CD4-positive, alpha-beta T cell (primary cell): ENCODE measurements around the gene ANO4. TPM values are rescaled to one million over a fixed set of nuclear protein-coding genes. Genes with fewer than 3 reads are reported as not detected.

ENCODE experiments used
- ATAC-seq: fragments of 200-7000 bp; cut with Tn5 transposase; one replicate; pipeline ENCODE4 v1.10.0; 2022; ENCODE audit warnings: mild to moderate bottlenecking; ENCODE audit not compliant: poor library complexity
- CTCF ChIA-PET: fragments of 350-600 bp; sonication (Branson Sonifier 250); formaldehyde crosslinking; loops from one replicate; lab custom pipeline; 2021; ENCODE audit warnings: antibody characterized with exemption, inconsistent platforms; lab: Charles Lee
- POLR2A ChIA-PET: fragments of 350-600 bp; sonication (Branson Sonifier 250); formaldehyde crosslinking; loops from one replicate; lab custom pipeline; 2021; ENCODE audit warnings: antibody characterized with exemption, inconsistent platforms; lab: Charles Lee
- DNase-seq, 14 experiments: peaks; one replicate each; pipeline ENCODE4 v3.0.0-alpha.2; 2013 to 2020; ENCODE audit warnings: mixed read lengths in 2 of 14
- H3K27ac ChIP-seq, 2 donors: one replicate each; pipeline versions ENCODE4 v1.5.1 to v1.7.0; 2013; ENCODE audit warnings: low read length in 2 of 2, low read depth in 1 of 2, mild to moderate bottlenecking in 1 of 2
- H3K27me3 ChIP-seq, 2 experiments: 1 replicate in 1 of 2; 2 replicates in 1 of 2; pipeline versions ENCODE4 v1.6.1 to v1.7.0; 2013; ENCODE audit warnings: low read length in 2 of 2, control low read depth in 1 of 2, mild to moderate bottlenecking in 1 of 2, moderate library complexity in 1 of 2; ENCODE audit not compliant: insufficient read depth in 2 of 2, control insufficient read depth in 1 of 2
- H3K36me3 ChIP-seq: one replicate; pipeline ENCODE4 v1.6.1; 2013; ENCODE audit warnings: low read length, control low read depth; ENCODE audit not compliant: insufficient read depth
- H3K4me1 ChIP-seq: one replicate; pipeline ENCODE4 v1.6.1; 2013; ENCODE audit warnings: low read length, control low read depth; ENCODE audit not compliant: insufficient read depth
- H3K4me3 ChIP-seq: one replicate; pipeline ENCODE4 v1.5.1; 2013; ENCODE audit warnings: mild to moderate bottlenecking, low read length, moderate library complexity
- H3K9me3 ChIP-seq, 2 experiments: 1 replicate in 1 of 2; 2 replicates in 1 of 2; pipeline versions ENCODE4 v1.6.1 to v1.7.0; 2013; ENCODE audit warnings: low read length in 2 of 2, mild to moderate bottlenecking in 2 of 2, control low read depth in 1 of 2, moderate library complexity in 1 of 2; ENCODE audit not compliant: control insufficient read depth in 1 of 2, insufficient read depth in 1 of 2
- H3K27ac Mint-ChIP-seq: one replicate; pipeline ENCODE4 v1.8.0; 2020; ENCODE audit warnings: mixed read lengths
- H3K27me3 Mint-ChIP-seq: one replicate; pipeline ENCODE4 v1.8.0; 2021; ENCODE audit warnings: mixed read lengths
- H3K36me3 Mint-ChIP-seq: one replicate; pipeline ENCODE4 v1.8.0; 2021; ENCODE audit warnings: low read depth, mixed read lengths
- H3K4me1 Mint-ChIP-seq: one replicate; pipeline ENCODE4 v1.8.0; 2021; ENCODE audit warnings: low read depth, mixed read lengths
- H3K4me3 Mint-ChIP-seq: one replicate; pipeline ENCODE4 v1.8.0; 2020; ENCODE audit warnings: mild to moderate bottlenecking, mixed read lengths
- H3K9me3 Mint-ChIP-seq: one replicate; pipeline ENCODE4 v1.8.0; 2020; ENCODE audit warnings: mixed read lengths
- intact Hi-C, 2 experiments: fragments of 100-400 bp; cut with DNase I in 1 of 2; cut with micrococcal nuclease in 1 of 2; formaldehyde crosslinking; loops; one replicate each; pipeline versions ENCODE4 v1.15.1 to v1.9.0; 2023 to 2025; cut with DNase I, micrococcal nuclease
- total RNA-seq, 174 experiments: library from RNA in 2 of 174; stranded (reverse) in 2 of 174; gene quantifications; one replicate each; pipeline ENCODE4 v1.2.3 and lab custom pipeline; 2021 to 2026
- TF ChIP-seq, protein P1 (sequence below): fragments of 200-600 bp; IDR thresholded peaks from one replicate; pipeline ENCODE4 v1.8.0; 2022; ENCODE audit warnings: antibody characterized with exemption, mild to moderate bottlenecking

ANO4 gene
- total RNA-seq, 2 experiments from 2014 or later = not detected

- no peak overlapping the region for H3K4me3 Mint-ChIP-seq
- H3K27me3 ChIP-seq = no peaks in the 10 kb centered on the region
- ChIA-PET CTCF (no interaction called here), POLR2A (no interaction called here)
- H3K9me3 Mint-ChIP-seq = peaks cover 2% of the 10 kb centered on the region
- H3K36me3 ChIP-seq = no peaks in the 10 kb centered on the region
- ATAC-seq = no peak
- no peak overlapping the region for H3K27ac ChIP-seq
- intact Hi-C loops = no loop called here
- TF ChIP-seq, protein P1, sequence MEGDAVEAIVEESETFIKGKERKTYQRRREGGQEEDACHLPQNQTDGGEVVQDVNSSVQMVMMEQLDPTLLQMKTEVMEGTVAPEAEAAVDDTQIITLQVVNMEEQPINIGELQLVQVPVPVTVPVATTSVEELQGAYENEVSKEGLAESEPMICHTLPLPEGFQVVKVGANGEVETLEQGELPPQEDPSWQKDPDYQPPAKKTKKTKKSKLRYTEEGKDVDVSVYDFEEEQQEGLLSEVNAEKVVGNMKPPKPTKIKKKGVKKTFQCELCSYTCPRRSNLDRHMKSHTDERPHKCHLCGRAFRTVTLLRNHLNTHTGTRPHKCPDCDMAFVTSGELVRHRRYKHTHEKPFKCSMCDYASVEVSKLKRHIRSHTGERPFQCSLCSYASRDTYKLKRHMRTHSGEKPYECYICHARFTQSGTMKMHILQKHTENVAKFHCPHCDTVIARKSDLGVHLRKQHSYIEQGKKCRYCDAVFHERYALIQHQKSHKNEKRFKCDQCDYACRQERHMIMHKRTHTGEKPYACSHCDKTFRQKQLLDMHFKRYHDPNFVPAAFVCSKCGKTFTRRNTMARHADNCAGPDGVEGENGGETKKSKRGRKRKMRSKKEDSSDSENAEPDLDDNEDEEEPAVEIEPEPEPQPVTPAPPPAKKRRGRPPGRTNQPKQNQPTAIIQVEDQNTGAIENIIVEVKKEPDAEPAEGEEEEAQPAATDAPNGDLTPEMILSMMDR = no peak
- H3K9me3 ChIP-seq = no peaks in the 10 kb centered on the region
- H3K27me3 Mint-ChIP-seq = no peaks in the 10 kb centered on the region
- no peaks in the 10 kb centered on the region for H3K4me1 ChIP-seq
- H3K36me3 Mint-ChIP-seq = no peaks in the 10 kb centered on the region
- no peak overlapping the region for H3K4me3 ChIP-seq
- no peak for DNase-seq
- no peak overlapping the region for H3K27ac Mint-ChIP-seq
- H3K4me1 Mint-ChIP-seq = no peaks in the 10 kb centered on the region
These were observed 33.4 kb downstream of the ANO4 start for GRCh38 chr12:100827901-100828520.

DNA sequence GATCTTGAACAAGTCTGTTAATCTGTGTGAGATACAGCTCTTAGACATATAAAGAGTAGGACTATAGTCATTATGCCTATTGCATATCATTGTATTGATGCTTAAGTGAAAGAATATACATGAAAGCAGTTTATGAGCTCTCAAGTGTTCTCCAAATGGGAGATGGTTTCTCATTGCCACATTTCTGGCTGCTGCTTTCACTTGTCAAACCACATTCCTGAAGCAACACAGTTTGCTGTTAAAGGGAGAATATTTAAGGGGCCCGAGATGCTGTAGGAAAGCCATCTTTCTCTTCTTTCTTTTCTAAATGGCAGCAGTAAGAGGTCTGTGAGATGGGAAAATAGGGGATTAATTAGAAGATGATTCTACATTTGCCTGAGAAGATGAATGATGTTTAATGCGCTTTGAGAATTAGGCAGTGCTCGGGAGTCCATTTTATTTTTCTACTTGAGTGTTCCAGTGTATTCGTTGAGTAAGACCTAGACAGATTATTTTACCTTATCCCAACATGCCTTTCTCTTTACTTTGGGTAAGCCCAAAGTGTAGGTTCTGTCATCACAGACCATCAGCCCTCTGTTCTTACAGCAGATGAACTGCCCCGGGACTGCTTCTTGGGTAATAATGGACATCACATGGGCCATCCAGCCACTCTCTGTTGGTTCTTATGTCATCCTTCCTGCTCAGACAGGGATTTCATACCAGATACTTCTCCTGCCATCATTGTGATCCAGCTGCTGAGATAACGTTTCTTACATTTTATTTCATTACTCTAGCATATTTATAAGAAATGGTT is 35.6 kb downstream of the ANO4 start:
- Histone ChIP-seq H3K9me3 (no peaks in the 10 kb centered on the region), H3K27ac (no peak overlapping the region), H3K4me1 (no peaks in the 10 kb centered on the region), H3K27me3 (no peaks in the 10 kb centered on the region), H3K36me3 (no peaks in the 10 kb centered on the region), H3K4me3 (no peak overlapping the region)
- intact Hi-C loops = no loop called here
- no peak overlapping the region for H3K4me3 Mint-ChIP-seq
- TF ChIP-seq, protein P1 = no peak
- H3K9me3 Mint-ChIP-seq = peaks cover 2% of the 10 kb centered on the region
- H3K27ac Mint-ChIP-seq = no peak overlapping the region
- H3K36me3 Mint-ChIP-seq = no peaks in the 10 kb centered on the region
- DNase-seq (no peak), ATAC-seq (no peak)
- ChIA-PET CTCF (no interaction called here), POLR2A (no interaction called here)
- no peaks in the 10 kb centered on the region for H3K4me1 Mint-ChIP-seq
- no peaks in the 10 kb centered on the region for H3K27me3 Mint-ChIP-seq

GRCh38 chr12:100833282-100833681 is 38.7 kb downstream of the ANO4 start:
- Histone ChIP-seq H3K4me1 (no peaks in the 10 kb centered on the region), H3K36me3 (no peaks in the 10 kb centered on the region), H3K9me3 (no peaks in the 10 kb centered on the region), H3K27me3 (no peaks in the 10 kb centered on the region), H3K27ac (no peak overlapping the region), H3K4me3 (no peak overlapping the region)
- no peak overlapping the region for H3K4me3 Mint-ChIP-seq
- DNase-seq (no peak), ATAC-seq (no peak)
- TF ChIP-seq, protein P1 = no peak
- H3K9me3 Mint-ChIP-seq = no peaks in the 10 kb centered on the region
- POLR2A ChIA-PET = no interaction called here
- no peaks in the 10 kb centered on the region for H3K27me3 Mint-ChIP-seq
- CTCF ChIA-PET = no interaction called here
- intact Hi-C loops = no loop called here
- H3K27ac Mint-ChIP-seq = no peak overlapping the region
- no peaks in the 10 kb centered on the region for H3K36me3 Mint-ChIP-seq
- H3K4me1 Mint-ChIP-seq = no peaks in the 10 kb centered on the region
